NB4 (cell line): ENCODE measurements around the gene GRIK3.
"Not testable (repeated sequence)": the region's sequence is repeated elsewhere in the genome, so short reads cannot be mapped to it uniquely, and the experiment has no call there.

Source experiments
- DNase-seq: peaks from one replicate; pipeline ENCODE4 v3.0.0; 2010; ENCODE audit warnings: low read depth
- H3K4me3 ChIP-seq: one replicate; pipeline ENCODE4 v1.5.1; 2011; ENCODE audit warnings: mild to moderate bottlenecking, low read depth, low read length, moderate library complexity
- CTCF ChIP-seq: IDR thresholded peaks from one replicate; pipeline ENCODE4 v1.5.1; 2012; ENCODE audit warnings: low read depth, low read length
- MAX ChIP-seq: IDR thresholded peaks from 2 replicates; pipeline ENCODE4 v1.6.1; 2011; ENCODE audit warnings: low read depth, low read length
- MYC ChIP-seq: IDR thresholded peaks from 2 replicates; pipeline ENCODE4 v1.6.1; 2011; ENCODE audit warnings: low read depth, low read length
- POLR2A ChIP-seq: IDR thresholded peaks from 2 replicates; pipeline ENCODE4 v1.6.1; 2011; ENCODE audit warnings: mild to moderate bottlenecking; ENCODE audit not compliant: insufficient read length; ENCODE audit errors: extremely low read depth

GRIK3 gene

GRCh38 chr1:36900128-36900527 lies 134.2 kb downstream of the GRIK3 start:
- H3K4me3 ChIP-seq: no peak overlapping the region
- no peak for DNase-seq
- TF ChIP-seq CTCF (no peak), POLR2A (no peak), MAX (no peak), MYC (no peak)

DNA sequence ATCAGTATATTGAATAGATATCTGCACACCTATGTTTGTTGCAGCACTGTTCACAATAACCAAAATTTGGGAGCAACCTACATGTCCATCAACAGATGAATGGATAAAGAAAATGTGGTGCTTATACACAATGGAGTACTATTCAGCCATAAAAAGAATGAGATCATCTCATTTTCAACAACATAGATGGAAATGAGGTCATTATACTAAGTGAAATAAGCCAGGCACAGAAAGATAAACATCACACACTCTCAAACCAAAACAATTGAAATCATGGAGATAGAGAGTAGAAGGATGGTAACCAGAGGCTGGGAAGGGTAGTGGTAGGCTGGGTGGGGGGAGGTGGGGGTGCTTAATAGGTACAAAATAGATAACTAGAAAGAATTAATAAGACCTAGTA lies 136.5 kb downstream of the GRIK3 start:
- not testable (repeated sequence) for H3K4me3 ChIP-seq, DNase-seq

DNA sequence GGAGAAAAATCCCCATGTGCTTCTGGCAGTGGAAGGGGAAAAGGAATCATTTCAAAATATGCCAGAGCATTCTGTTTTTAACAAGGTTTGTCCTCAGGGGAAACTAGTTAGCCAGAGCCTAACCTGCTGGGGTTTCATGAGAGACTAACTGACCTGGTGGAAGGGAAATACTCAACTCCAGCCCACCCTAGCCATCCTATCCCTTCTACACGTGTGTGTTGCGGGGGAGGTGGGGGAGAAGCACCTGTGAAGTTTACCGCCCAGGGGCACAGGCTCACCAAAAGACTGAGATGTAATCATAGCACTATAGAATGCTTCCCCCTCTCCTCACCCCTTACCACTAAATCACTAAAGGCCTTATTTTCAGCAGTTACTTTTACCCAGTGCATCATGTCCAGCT lies 139.5 kb downstream of the GRIK3 start:
- H3K4me3 ChIP-seq: no peak overlapping the region
- DNase-seq: no peak
- no peak for TF ChIP-seq MAX

- TF ChIP-seq POLR2A (no peak), MAX (no peak), CTCF (no peak), MYC (no peak)
- DNase-seq: no peak
- H3K4me3 ChIP-seq: no peak overlapping the region
These were observed 143.5 kb downstream of the GRIK3 start for GRCh38 chr1:36890776-36891175.

GRCh38 chr1:36889478-36890226 lies 144.7 kb downstream of the GRIK3 start:
- TF ChIP-seq CTCF (no peak), POLR2A (no peak), MAX (no peak), MYC (no peak)
- no peak for DNase-seq
- no peak overlapping the region for H3K4me3 ChIP-seq

GRCh38 chr1:36888811-36889477 lies 145.4 kb downstream of the GRIK3 start:
- H3K4me3 ChIP-seq: no peak overlapping the region
- no peak for TF ChIP-seq MAX
- no peak for TF ChIP-seq MYC
- TF ChIP-seq CTCF: no peak
- no peak for TF ChIP-seq POLR2A
- no peak for DNase-seq
